ENCODE results near the gene C1QTNF1.

DNA sequence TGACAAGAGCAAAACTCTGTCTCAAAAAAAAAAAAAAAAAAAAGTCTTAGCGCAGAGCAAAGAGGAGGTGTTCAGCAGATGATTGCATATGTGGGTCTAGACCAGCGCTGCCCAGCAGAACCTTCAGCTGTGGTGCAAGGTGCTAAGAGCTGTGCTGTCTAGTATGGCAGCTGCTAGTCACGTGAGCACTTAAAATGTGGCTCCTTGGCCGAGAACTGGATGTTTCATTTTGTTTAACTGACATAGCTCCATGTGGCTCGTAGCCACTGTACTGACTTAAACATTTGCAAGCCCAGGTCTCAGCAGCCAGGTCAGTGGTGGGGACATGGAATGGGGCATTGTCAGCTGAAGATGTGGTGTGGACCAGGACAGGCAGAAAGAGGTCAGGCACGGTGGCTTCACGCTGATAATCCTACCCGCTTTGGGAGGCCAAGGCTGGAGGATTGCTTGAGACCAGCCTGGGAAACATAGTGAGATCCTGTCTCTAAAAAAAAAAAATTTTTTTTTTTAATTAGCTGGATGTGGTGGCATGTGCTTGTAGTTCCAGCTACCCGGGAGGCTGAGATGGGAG lies 9.2 kb downstream of the C1QTNF1 start:
- no peak for TF ChIP-seq ZFP30 (CRISPR knock-in tag; IDR thresholded peaks at IDR 0.05)
- no peak for TF ChIP-seq ARNTL (CRISPR knock-in tag; IDR thresholded peaks at IDR 0.05; ENCODE audit: borderline replicate concordance, low read depth)

Measured in SK-N-SH treated with all-trans-retinoic acid at 6 μM for 48 hours (cell line).